Activated T-cell treated with anti-CD3 and anti-CD28 coated beads, Interleukin-2, amount 50 U/mL, for 24 hours (primary cell): Measurements from ENCODE around the gene MBD6.
"Not testable (repeated sequence)": the region's sequence is repeated elsewhere in the genome, so short reads cannot be mapped to it uniquely, and the experiment has no call there.

Source experiments
- DNase-seq: peaks from one replicate; pipeline ENCODE4 v3.0.0-alpha.2; 2020
- H3K27ac Mint-ChIP-seq: 2 replicates; pipeline ENCODE4 v1.8.0; 2020; ENCODE audit warnings: mild to moderate bottlenecking, mixed read lengths
- H3K27me3 Mint-ChIP-seq: 2 replicates; pipeline ENCODE4 v1.8.0; 2020; ENCODE audit warnings: mixed read lengths
- H3K36me3 Mint-ChIP-seq: 2 replicates; pipeline ENCODE4 v1.8.0; 2020; ENCODE audit warnings: low read depth, mixed read lengths
- H3K4me1 Mint-ChIP-seq: 2 replicates; pipeline ENCODE4 v1.8.0; 2020; ENCODE audit warnings: low read depth, mixed read lengths
- H3K4me3 Mint-ChIP-seq: 2 replicates; pipeline ENCODE4 v1.8.0; 2020; ENCODE audit warnings: mild to moderate bottlenecking, moderate library complexity, mixed read lengths
- H3K9me3 Mint-ChIP-seq: 2 replicates; pipeline ENCODE4 v1.8.0; 2020; ENCODE audit warnings: mixed read lengths

MBD6 gene

DNA sequence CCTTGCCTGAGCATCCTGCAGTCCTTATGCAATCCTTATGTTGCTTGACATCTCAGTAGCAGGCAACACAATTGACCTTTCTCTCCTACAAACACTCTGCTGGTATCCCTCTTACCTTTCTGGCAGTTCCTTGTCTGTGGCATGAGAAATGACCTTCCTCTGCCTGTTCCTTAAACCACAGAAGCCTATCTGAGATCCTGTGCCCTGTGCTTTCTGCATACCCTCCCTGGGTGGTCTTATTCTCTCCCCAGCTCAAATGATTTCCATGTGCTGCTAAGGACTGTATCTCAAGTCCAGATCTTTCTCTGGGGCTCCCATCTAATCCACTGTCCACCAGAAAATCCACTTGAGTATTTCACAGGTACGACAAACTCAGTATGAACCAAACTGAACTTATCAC lies 41.0 kb upstream of the MBD6 start:
- no peak overlapping the region for H3K4me3 Mint-ChIP-seq

DNA sequence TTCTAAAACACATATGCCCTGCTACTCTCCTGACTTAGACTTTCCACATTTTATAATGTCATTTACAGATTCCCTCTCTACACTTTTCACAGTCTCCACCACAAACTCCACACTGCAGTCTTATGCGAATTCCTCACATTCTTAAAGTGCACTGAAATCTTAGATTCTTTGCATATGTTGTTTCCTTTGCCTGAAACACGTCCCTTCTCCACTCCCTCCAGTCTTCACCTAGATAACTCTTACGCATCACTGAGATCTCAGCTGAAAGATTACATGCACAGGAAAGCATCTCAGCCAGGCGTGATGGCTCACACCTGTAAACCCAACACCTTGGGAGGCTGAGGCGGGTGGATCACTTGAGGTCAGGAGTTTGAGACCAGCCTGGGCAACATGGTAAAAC lies 39.2 kb upstream of the MBD6 start:
- Mint-ChIP-seq H3K27ac (no peak overlapping the region), H3K27me3 (no peaks in the 10 kb centered on the region), H3K9me3 (no peaks in the 10 kb centered on the region), H3K4me1 (peaks cover 47% of the 10 kb centered on the region), H3K4me3 (no peak overlapping the region), H3K36me3 (peaks cover 24% of the 10 kb centered on the region)
- DNase-seq, result no peak

More for the DNA sequence above, 41.0 kb upstream of the MBD6 start:
- H3K27ac Mint-ChIP-seq, result peak overlapping the region; percentile 99
- H3K36me3 Mint-ChIP-seq, result peaks cover 32% of the 10 kb centered on the region
- no peak for DNase-seq
- no peaks in the 10 kb centered on the region for H3K27me3 Mint-ChIP-seq
- H3K9me3 Mint-ChIP-seq, result no peaks in the 10 kb centered on the region
- peaks cover 52% of the 10 kb centered on the region for H3K4me1 Mint-ChIP-seq

DNA sequence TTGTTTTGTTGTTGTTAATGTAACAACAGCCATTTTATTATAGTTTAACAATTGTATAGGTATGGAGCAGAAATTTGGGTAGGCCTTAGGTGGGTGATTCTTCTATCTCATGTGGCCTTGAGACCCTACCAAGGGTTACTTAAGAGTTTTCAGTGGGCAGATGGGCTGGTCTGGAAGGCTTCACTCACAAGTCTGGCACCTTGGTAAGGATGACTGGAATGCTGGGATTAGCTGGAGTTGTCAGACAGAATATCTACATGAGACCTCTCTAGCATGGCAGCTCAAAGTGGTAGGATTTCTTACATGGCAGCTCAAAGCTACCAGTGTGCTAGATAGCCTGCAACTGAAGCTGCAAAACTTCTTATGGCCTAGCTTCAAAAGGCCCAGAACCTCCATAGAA lies 36.9 kb upstream of the MBD6 start:
- Mint-ChIP-seq H3K27ac (no peak overlapping the region), H3K4me1 (peaks cover 39% of the 10 kb centered on the region), H3K27me3 (no peaks in the 10 kb centered on the region), H3K4me3 (no peak overlapping the region), H3K36me3 (peaks cover 33% of the 10 kb centered on the region), H3K9me3 (no peaks in the 10 kb centered on the region)
- no peak for DNase-seq

DNA sequence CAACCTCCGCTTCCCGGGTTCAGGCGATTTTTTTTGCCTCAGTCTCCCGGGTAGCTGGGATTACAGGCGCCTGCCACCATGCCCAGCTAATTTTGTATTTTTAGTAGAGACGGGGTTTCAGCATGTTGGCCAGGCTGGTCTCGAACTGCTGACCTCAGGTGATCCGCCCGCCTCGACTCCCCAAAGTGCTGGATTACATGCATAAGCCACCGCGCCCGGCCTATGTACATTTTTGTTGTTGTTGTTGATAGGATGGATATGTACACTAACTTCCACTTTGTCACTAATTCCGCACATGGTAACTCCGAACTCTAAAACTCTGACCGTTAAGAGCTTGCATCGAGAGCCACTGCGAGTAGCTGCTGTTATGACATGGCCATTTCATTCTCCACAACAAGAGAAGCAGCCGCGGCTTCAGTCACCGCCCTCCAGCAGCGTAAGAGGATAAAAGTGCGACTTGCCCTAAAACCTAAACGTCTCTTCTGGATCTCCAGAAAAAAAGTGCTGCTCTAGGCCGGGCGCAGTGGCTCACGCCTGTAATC lies 35.5 kb upstream of the MBD6 start:
- DNase-seq, result no peak
- Mint-ChIP-seq H3K4me3 (peak overlapping the region; percentile 89), H3K4me1 (peaks cover 34% of the 10 kb centered on the region), H3K27me3 (no peaks in the 10 kb centered on the region), H3K27ac (peak overlapping the region; percentile 94), H3K9me3 (no peaks in the 10 kb centered on the region), H3K36me3 (peaks cover 44% of the 10 kb centered on the region)

DNA sequence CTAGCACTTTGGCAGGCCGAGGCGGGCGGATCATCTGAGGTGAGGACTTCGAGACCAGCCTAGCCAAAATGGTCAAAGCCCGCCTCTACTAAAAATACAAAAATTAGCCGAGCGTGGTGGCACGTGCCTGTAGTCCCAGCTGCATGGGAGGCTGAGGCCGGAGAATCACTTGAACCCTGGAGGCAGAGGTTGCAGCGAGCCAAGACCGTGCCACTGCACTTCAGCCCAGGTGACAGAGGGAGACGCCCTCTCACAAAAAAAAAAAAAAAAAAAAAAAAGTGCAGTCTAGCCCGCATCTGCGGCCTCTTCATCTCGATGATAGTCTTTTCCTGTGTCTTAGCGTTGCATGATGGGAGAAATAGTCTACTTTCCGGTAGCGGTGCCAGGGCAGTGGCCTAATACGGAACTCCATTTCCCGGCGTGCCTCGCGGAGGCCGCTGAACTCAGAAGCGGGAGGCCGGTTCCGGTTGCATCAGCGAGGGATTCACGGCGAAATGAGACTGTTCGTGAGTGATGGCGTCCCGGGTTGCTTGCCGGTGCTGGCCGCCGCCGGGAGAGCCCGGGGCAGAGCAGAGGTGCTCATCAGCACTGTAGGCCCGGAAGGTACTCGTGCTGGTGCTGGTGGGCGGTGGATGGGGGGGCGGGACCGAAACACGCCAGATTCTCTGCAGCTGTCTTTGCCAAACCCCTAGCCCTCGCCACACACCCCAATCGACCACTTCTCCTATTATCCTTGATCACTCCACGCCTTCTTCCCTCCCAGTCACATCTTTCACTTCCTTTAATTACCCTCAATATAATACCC lies 34.8 kb upstream of the MBD6 start, which contains the start of gene MARS1:
Gene MARS1 (plus strand): TSS at position 472 of the 805 bp plus-strand sequence. CDS start 23 bp downstream, at position 495.
- Mint-ChIP-seq H3K36me3 (peaks cover 51% of the 10 kb centered on the region), H3K27me3 (no peaks in the 10 kb centered on the region), H3K9me3 (no peaks in the 10 kb centered on the region), H3K4me3 (peak within 1 kb of the TSS; percentile 89), H3K27ac (peak within 1 kb of the TSS; percentile 94), H3K4me1 (peaks cover 36% of the 10 kb centered on the region)
- peak; percentile 92 for DNase-seq

DNA sequence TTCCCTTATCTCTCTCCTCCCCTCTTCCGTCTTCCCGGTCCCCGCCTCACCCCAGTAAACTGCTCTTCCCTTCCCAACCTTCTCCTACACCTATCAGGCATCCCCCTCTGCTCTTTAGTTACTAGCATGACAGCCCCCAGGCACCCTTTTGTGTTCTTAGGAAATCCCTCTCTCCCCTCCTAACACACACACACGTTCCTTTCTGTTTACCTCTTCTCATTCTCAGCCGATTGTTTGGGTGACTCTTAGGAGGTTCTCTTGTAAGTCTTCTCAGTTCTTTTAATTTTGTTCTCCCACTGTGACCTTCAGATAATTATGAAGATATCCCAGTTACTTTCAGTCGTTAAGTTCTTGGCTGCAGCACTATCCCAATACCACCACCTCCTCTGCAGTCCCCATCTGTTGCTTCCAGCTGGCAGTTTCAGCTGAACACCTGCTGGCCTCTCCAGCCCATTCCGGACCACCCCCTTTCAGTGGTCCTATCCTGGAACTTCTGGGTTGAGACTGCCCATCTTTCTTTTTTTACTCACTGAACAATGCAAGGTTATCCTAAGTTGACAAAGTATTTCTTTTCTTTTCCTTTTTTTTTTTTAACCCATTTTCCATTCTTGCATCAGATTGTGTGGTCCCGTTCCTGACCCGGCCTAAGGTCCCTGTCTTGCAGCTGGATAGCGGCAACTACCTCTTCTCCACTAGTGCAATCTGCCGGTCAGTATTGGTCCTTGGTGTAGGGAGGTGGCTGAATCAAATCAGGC lies 34.0 kb upstream of the MBD6 start:
- H3K4me3 Mint-ChIP-seq, result peak overlapping the region; percentile 89
- no peaks in the 10 kb centered on the region for H3K27me3 Mint-ChIP-seq
- no peak for DNase-seq
- peaks cover 32% of the 10 kb centered on the region for H3K4me1 Mint-ChIP-seq
- H3K27ac Mint-ChIP-seq, result peak overlapping the region; percentile 94
- H3K9me3 Mint-ChIP-seq, result no peaks in the 10 kb centered on the region
- peaks cover 54% of the 10 kb centered on the region for H3K36me3 Mint-ChIP-seq

DNA sequence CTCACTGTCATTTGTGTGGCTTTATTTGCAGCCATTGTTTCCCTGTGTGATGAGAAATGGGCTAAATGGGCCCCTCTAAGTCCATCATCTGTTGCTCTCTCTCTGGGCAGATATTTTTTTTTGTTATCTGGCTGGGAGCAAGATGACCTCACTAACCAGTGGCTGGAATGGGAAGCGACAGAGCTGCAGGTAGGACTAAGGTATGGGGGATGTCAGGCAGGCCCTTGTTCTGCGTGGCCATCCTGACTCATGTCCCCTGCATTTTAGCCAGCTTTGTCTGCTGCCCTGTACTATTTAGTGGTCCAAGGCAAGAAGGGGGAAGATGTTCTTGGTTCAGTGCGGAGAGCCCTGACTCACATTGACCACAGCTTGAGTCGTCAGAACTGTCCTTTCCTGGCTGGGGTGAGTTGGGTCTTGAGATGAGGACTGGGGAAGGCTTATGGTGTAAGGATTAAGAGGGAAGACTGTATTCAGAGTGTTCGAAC lies 33.4 kb upstream of the MBD6 start:
- H3K9me3 Mint-ChIP-seq, result no peaks in the 10 kb centered on the region
- H3K27ac Mint-ChIP-seq, result peak overlapping the region; percentile 94
- H3K36me3 Mint-ChIP-seq, result peaks cover 57% of the 10 kb centered on the region
- H3K4me3 Mint-ChIP-seq, result peak overlapping the region; percentile 89
- no peak for DNase-seq
- no peaks in the 10 kb centered on the region for H3K27me3 Mint-ChIP-seq
- H3K4me1 Mint-ChIP-seq, result peaks cover 32% of the 10 kb centered on the region

DNA sequence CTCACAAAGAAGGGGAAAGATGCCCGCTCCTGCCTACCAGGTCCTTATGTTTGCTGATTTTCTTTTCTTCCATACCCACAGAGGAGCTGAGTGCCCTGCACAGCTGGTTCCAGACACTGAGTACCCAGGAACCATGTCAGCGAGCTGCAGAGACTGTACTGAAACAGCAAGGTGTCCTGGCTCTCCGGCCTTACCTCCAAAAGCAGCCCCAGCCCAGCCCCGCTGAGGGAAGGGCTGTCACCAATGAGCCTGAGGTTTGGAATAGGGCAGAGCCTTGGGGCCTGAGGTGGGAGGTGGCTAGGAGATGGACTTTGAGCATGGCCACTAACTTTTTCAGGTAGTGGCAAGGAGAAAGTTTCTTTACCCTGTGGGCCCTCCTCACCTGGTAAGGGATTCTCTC lies 32.5 kb upstream of the MBD6 start:
- H3K27ac Mint-ChIP-seq, result peak overlapping the region; percentile 94
- peak overlapping the region; percentile 89 for H3K4me3 Mint-ChIP-seq
- H3K36me3 Mint-ChIP-seq, result peaks cover 62% of the 10 kb centered on the region
- no peak for DNase-seq
- no peaks in the 10 kb centered on the region for H3K27me3 Mint-ChIP-seq
- H3K4me1 Mint-ChIP-seq, result peaks cover 32% of the 10 kb centered on the region
- H3K9me3 Mint-ChIP-seq, result no peaks in the 10 kb centered on the region

DNA sequence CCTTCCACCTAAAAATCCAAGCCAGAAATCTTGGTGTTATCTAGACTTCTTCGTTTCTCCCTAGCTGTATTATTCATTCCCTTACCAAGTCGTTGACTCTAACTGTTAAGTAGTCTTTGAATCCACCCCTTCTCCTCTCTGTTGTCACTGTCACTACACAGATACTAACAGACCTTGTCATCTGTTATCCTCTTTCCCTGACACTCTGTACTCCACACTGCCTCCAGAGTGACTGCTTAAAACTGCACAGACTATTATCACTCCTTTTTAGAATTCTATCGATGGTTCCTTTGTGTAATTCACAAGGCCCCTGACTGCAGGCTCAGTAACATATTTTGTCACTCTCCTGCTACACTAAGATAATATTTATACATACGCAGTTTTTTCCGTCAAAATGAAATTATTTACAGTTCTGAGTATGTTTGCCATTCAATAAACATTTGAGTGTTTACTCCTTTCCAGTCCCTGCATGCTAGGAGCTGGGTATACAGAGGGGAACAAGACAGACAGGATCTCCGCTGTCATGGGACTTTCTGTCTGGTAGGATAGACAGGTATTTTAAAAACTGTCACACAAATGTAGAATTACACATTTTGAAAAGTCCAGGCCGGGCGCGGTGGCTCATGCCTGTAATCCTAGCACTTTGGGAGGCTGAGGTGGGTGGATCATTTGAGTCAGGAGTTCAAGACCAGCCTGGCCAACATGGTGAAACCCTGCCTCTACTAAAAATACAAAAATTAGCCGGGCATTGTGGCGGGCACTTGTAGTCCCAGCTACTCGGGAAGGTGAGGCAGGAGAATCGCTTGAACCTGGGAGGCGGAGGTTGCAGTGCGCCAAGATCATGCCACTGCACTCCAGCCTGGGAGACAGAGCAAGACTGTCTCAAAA lies 31.0 kb upstream of the MBD6 start:
- DNase-seq, result no peak
- H3K4me1 Mint-ChIP-seq, result peaks cover 33% of the 10 kb centered on the region
- peak overlapping the region; percentile 66 for H3K27ac Mint-ChIP-seq
- no peaks in the 10 kb centered on the region for H3K9me3 Mint-ChIP-seq
- H3K4me3 Mint-ChIP-seq, result no peak overlapping the region
- no peaks in the 10 kb centered on the region for H3K27me3 Mint-ChIP-seq
- peaks cover 76% of the 10 kb centered on the region for H3K36me3 Mint-ChIP-seq

DNA sequence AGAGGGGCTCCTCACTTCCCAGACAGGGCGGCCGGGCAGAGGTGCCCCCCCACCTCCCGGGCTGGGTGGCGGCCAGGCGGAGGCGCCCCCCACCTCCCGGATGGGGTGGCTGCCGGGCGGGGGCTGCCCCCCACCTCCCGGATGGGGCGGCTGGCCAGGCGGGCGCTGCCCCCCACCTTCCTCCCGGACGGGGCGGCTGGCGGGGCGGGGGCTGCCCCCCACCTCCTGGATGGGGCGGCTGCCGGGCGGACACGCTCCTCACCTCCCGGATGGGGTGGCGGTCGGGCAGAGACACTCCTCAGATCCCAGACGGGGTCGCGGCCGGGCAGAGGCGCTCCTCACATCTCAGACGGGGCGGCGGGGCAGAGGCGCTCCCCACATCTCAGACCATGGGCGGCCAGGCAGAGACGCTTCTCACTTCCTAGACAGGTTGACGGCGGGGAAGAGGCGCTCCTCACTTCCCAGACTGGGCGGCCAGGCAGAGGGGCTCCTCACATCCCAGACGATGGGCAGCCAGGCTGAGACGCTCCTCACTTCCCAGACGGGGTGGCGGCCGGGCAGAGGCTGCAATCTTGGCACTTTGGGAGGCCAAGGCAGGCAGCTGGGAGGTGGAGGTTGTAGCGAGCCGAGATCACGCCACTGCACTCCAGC lies 27.4 kb upstream of the MBD6 start:
- not testable (repeated sequence) for H3K9me3 Mint-ChIP-seq, H3K27me3 Mint-ChIP-seq, H3K4me3 Mint-ChIP-seq, DNase-seq, H3K27ac Mint-ChIP-seq
- Mint-ChIP-seq H3K36me3 (peaks cover 85% of the 10 kb centered on the region), H3K4me1 (peaks cover 26% of the 10 kb centered on the region)

DNA sequence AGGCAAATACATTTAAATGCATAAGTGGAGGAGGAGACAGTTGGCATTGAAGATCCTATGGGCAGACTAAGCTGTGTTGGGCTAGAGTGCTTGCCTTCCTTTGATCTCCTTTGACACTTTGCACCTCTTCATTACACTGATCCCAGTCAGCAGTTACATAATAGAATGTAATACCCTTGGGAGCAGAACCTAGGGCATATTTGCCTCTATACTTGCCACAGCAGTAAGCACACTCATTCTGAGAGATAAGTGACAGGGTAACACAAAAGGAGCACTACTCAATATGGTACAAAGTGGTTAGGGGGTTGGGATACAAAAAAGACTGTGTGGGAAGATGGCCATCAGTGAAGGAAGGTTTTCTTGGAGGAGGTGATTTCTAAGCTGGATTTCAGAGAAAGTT lies 25.8 kb upstream of the MBD6 start:
- H3K4me3 Mint-ChIP-seq, result no peak overlapping the region
- no peaks in the 10 kb centered on the region for H3K27me3 Mint-ChIP-seq
- H3K9me3 Mint-ChIP-seq, result no peaks in the 10 kb centered on the region
- no peak for DNase-seq
- peaks cover 20% of the 10 kb centered on the region for H3K4me1 Mint-ChIP-seq
- peak overlapping the region; percentile 74 for H3K27ac Mint-ChIP-seq
- peaks cover 85% of the 10 kb centered on the region for H3K36me3 Mint-ChIP-seq

DNA sequence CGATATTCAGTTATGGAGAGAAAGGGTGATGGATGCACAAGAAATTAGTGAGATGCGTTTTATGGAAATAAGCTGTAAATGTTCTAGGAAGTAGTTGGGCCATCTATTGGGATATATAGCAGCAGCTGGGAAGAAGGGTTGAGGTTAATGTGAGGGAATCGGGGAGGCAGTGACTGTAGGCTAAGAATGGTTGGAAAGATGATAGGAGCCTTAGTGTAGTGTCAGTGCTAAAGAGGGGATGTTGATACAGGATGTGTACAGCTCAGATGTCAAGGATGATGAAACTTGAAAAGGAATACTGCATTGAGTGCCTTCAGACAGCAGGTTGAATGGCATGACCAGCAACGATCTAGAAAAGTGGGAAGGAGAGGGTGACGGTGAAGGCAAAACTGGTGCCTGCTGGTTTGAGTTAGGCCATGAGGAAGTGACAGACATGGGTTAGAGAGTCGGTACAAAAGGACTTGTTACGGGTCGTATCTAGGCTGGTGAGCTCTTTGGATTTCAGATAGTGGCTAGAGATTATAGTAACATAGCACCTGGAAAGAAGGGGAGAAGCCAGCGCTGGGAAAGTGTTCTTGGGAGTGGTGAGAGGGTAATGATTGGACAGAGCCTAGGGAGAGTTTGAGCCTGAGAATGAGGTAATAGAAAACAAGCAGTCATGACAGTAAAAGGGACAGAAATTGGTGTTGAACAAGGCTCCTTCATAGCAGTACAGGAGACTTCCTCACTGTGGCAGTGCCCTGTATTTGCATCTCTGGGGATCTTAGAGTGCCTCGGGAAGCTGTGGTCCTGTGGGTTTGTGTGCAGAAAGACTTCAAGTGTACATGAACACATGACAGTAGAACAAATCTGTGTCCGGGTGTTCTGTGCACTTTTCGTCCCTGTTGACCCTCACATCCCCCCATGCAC lies 25.1 kb upstream of the MBD6 start:
- peak overlapping the region; percentile 74 for H3K27ac Mint-ChIP-seq
- H3K4me1 Mint-ChIP-seq, result peaks cover 20% of the 10 kb centered on the region
- no peaks in the 10 kb centered on the region for H3K9me3 Mint-ChIP-seq
- no peak for DNase-seq
- H3K27me3 Mint-ChIP-seq, result no peaks in the 10 kb centered on the region
- H3K4me3 Mint-ChIP-seq, result no peak overlapping the region
- peaks cover 85% of the 10 kb centered on the region for H3K36me3 Mint-ChIP-seq

DNA sequence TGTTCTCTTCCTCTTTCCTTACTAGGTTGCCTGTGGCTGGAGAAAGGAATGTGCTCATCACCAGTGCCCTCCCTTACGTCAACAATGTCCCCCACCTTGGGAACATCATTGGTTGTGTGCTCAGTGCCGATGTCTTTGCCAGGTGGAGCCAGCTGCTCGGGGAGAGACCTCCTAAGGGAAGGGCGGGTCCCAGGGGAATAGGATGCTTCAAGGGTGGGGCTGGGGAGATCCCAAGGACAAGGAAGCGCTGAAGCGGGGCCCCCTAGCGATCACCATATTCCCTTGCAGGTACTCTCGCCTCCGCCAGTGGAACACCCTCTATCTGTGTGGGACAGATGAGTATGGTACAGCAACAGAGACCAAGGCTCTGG lies 24.5 kb upstream of the MBD6 start:
- no peak for DNase-seq
- Mint-ChIP-seq H3K36me3 (peaks cover 85% of the 10 kb centered on the region), H3K27ac (peak overlapping the region; percentile 74), H3K4me1 (peaks cover 15% of the 10 kb centered on the region), H3K4me3 (no peak overlapping the region), H3K9me3 (no peaks in the 10 kb centered on the region), H3K27me3 (no peaks in the 10 kb centered on the region)
